Caco-2 (cell line): ENCODE measurements around the gene IL31. TPM values are rescaled to one million over a fixed set of nuclear protein-coding genes. Genes with fewer than 3 reads are reported as not detected.

Experiments
- BruUV-seq: library from RNA; stranded (reverse); fragments of 400-500 nt; replicated peaks from 2 replicates; lab custom pipeline; 2021; lab: Mats Ljungman, UMichigan
- CTCF ChIA-PET: fragments of 300-600 bp; sonication (Branson Sonifier 250); formaldehyde crosslinking; loops from one replicate; lab custom pipeline; 2022; ENCODE audit warnings: antibody characterized with exemption; lab: Charles Lee
- POLR2A ChIA-PET: fragments of 300-600 bp; sonication (Branson Sonifier 250); formaldehyde crosslinking; loops from one replicate; lab custom pipeline; 2022; ENCODE audit warnings: antibody characterized with exemption; lab: Charles Lee
- DNase-seq, 2 experiments: peaks; one replicate each; pipeline versions ENCODE4 v3.0.0 to v3.0.0-alpha.2; 2020 to 2022
- H3K27me3 ChIP-seq: replicated peaks from 2 replicates; pipeline ENCODE4 v1.6.0; 2011; ENCODE audit warnings: low read length; ENCODE audit not compliant: control insufficient read depth, insufficient read depth
- H3K36me3 ChIP-seq: 2 replicates; pipeline ENCODE4 v1.5.1; 2011; ENCODE audit warnings: low read length; ENCODE audit not compliant: control insufficient read depth, insufficient read depth
- H3K4me1 ChIP-seq: fragments of 250-450 bp; sonication (Bioruptor Pico); 2 replicates; pipeline ENCODE4 v1.5.1; 2020; ENCODE audit warnings: mild to moderate bottlenecking
- H3K4me3 ChIP-seq: 2 replicates; pipeline ENCODE4 v1.5.1; 2011; ENCODE audit warnings: low read depth, mild to moderate bottlenecking, control low read depth, low read length
- H3K9me3 ChIP-seq: fragments of 250-450 bp; sonication (Bioruptor Pico); 2 replicates; pipeline ENCODE4 v1.5.1; 2020; ENCODE audit warnings: mild to moderate bottlenecking, moderate library complexity
- H3K27ac Mint-ChIP-seq: one replicate; pipeline ENCODE4 v1.8.0; 2022; ENCODE audit warnings: mixed read lengths; ENCODE audit not compliant: unreplicated experiment
- H3K27me3 Mint-ChIP-seq: one replicate; pipeline ENCODE4 v1.8.0; 2022; ENCODE audit warnings: mixed read lengths; ENCODE audit not compliant: insufficient read depth, unreplicated experiment
- H3K36me3 Mint-ChIP-seq: one replicate; pipeline ENCODE4 v1.8.0; 2022; ENCODE audit warnings: mild to moderate bottlenecking, mixed read lengths; ENCODE audit not compliant: insufficient read depth, unreplicated experiment
- H3K4me1 Mint-ChIP-seq: one replicate; pipeline ENCODE4 v1.8.0; 2022; ENCODE audit warnings: low read depth, mixed read lengths; ENCODE audit not compliant: unreplicated experiment
- H3K4me3 Mint-ChIP-seq: one replicate; pipeline ENCODE4 v1.8.0; 2022; ENCODE audit warnings: mild to moderate bottlenecking, moderate library complexity, mixed read lengths; ENCODE audit not compliant: unreplicated experiment
- H3K9me3 Mint-ChIP-seq: one replicate; pipeline ENCODE4 v1.8.0; 2022; ENCODE audit warnings: mixed read lengths; ENCODE audit not compliant: unreplicated experiment
- CTCF ChIP-seq, 2 experiments: fragments of 200-600 bp in 1 of 2; IDR thresholded peaks; 1 replicate in 1 of 2; 2 replicates in 1 of 2; pipeline versions ENCODE4 v1.5.1 to v1.8.0; 2011 to 2022; ENCODE audit warnings: antibody characterized with exemption in 1 of 2, control low read depth in 1 of 2, inconsistent platforms in 1 of 2, low read depth in 1 of 2, low read length in 1 of 2, mild to moderate bottlenecking in 1 of 2, moderate library complexity in 1 of 2; ENCODE audit not compliant: insufficient read depth in 1 of 2, severe bottlenecking in 1 of 2, unreplicated experiment in 1 of 2
- intact Hi-C: fragments of 100-400 bp; cut with micrococcal nuclease; formaldehyde crosslinking; loops from one replicate; pipeline ENCODE4 v1.10.0; 2022; ENCODE audit not compliant: unreplicated experiment
- total RNA-seq: library from RNA; stranded (reverse); gene quantifications from 2 replicates; pipeline ENCODE4 v1.2.3, GENCODE V29; 2022

IL31 gene
- total RNA-seq, 1 experiment from 2014 or later = not detected

- intact Hi-C loops = no loop called here
- Mint-ChIP-seq H3K4me3 (no peak overlapping the region), H3K36me3 (no peaks in the 10 kb centered on the region), H3K27me3 (no peaks in the 10 kb centered on the region), H3K9me3 (no peaks in the 10 kb centered on the region), H3K4me1 (no peaks in the 10 kb centered on the region), H3K27ac (no peak overlapping the region)
- DNase-seq = no peak
- Histone ChIP-seq H3K9me3 (no peaks in the 10 kb centered on the region), H3K4me1 (no peaks in the 10 kb centered on the region), H3K36me3 (no peaks in the 10 kb centered on the region), H3K4me3 (no peak overlapping the region), H3K27me3 (no peaks in the 10 kb centered on the region)
- CTCF ChIA-PET = no interaction called here
- no peak for TF ChIP-seq CTCF (IDR thresholded peaks at IDR 0.05; ENCODE audit: insufficient read depth in 1 of 2, low read depth in 1 of 2, low read length in 1 of 2, severe bottlenecking in 1 of 2, unreplicated experiment in 1 of 2)
- no TSS peak for BruUV-seq
- POLR2A ChIA-PET = no interaction called here
Observed at GRCh38 chr12:122155705-122156104, 18.3 kb downstream of the IL31 start.

GRCh38 chr12:122152754-122153153 lies 21.3 kb downstream of the IL31 start:
- no peak overlapping the region for H3K27ac Mint-ChIP-seq
- no peaks in the 10 kb centered on the region for H3K36me3 Mint-ChIP-seq
- intact Hi-C loops = loop anchor here (1.0 kb wide), 1 partner anchor 21 kb away; no protein-coding TSS in a partner anchor
- no peak for TF ChIP-seq CTCF (IDR thresholded peaks at IDR 0.05; ENCODE audit: insufficient read depth in 1 of 2, low read depth in 1 of 2, low read length in 1 of 2, severe bottlenecking in 1 of 2, unreplicated experiment in 1 of 2)
- no peak overlapping the region for H3K4me3 Mint-ChIP-seq
- H3K4me1 ChIP-seq = no peaks in the 10 kb centered on the region
- H3K36me3 ChIP-seq = no peaks in the 10 kb centered on the region
- no TSS peak for BruUV-seq
- ChIA-PET CTCF (no interaction called here), POLR2A (no interaction called here)
- H3K4me3 ChIP-seq = no peak overlapping the region
- no peaks in the 10 kb centered on the region for H3K27me3 Mint-ChIP-seq
- DNase-seq = no peak
- no peaks in the 10 kb centered on the region for H3K27me3 ChIP-seq
- H3K4me1 Mint-ChIP-seq = no peaks in the 10 kb centered on the region
- no peaks in the 10 kb centered on the region for H3K9me3 ChIP-seq
- no peaks in the 10 kb centered on the region for H3K9me3 Mint-ChIP-seq

GRCh38 chr12:122150127-122150681 lies 23.8 kb downstream of the IL31 start:
- Mint-ChIP-seq H3K27me3 (no peaks in the 10 kb centered on the region), H3K27ac (no peak overlapping the region), H3K9me3 (no peaks in the 10 kb centered on the region), H3K36me3 (peaks cover 15% of the 10 kb centered on the region), H3K4me3 (no peak overlapping the region), H3K4me1 (no peaks in the 10 kb centered on the region)
- no peak for TF ChIP-seq CTCF (IDR thresholded peaks at IDR 0.05; ENCODE audit: insufficient read depth in 1 of 2, low read depth in 1 of 2, low read length in 1 of 2, severe bottlenecking in 1 of 2, unreplicated experiment in 1 of 2)
- intact Hi-C loops = no loop called here
- ChIA-PET POLR2A (no interaction called here), CTCF (no interaction called here)
- DNase-seq = no peak
- no TSS peak for BruUV-seq
- Histone ChIP-seq H3K4me3 (no peak overlapping the region), H3K9me3 (no peaks in the 10 kb centered on the region), H3K27me3 (no peaks in the 10 kb centered on the region), H3K36me3 (no peaks in the 10 kb centered on the region), H3K4me1 (no peaks in the 10 kb centered on the region)
